HG02763 (cell line): ENCODE data around the gene ARHGAP1.
"Not testable (repeated sequence)": the region's sequence is repeated elsewhere in the genome, so short reads cannot be mapped to it uniquely, and the experiment has no call there.

ENCODE experiments used
- ATAC-seq: cut with Tn5 transposase; IDR thresholded peaks from one replicate; pipeline ENCODE4 v1.9.1; 2021; ENCODE audit warnings: mild to moderate bottlenecking, moderate library complexity; ENCODE audit not compliant: unreplicated experiment

Gene ARHGAP1

GRCh38 chr11:46724088-46724487 lies 23.7 kb upstream of the ARHGAP1 start:
- no peak for ATAC-seq

GRCh38 chr11:46723359-46723680 lies 22.9 kb upstream of the ARHGAP1 start:
- no peak for ATAC-seq

- no peak for ATAC-seq
These were observed 22.3 kb upstream of the ARHGAP1 start for GRCh38 chr11:46722566-46723358.

DNA sequence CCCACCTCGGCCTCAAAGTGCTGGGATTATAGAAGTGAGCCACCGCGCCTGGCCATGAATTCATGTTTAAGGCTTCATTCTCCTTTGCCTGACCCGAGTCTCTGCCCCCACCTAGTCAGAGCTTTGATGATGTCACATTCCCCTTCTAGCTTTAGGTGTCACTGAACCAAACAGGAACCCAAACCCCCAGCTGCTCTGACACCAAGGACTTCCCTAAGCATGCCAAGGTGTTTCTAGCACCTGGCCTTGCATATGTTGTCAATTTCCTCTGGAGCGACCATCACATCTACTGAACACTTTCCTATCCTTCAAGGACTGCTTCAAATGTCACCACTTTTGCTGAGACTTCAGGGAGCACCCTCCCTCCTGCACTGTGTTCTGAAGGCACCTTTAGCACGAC lies 20.9 kb upstream of the ARHGAP1 start:
- ATAC-seq: no peak

DNA sequence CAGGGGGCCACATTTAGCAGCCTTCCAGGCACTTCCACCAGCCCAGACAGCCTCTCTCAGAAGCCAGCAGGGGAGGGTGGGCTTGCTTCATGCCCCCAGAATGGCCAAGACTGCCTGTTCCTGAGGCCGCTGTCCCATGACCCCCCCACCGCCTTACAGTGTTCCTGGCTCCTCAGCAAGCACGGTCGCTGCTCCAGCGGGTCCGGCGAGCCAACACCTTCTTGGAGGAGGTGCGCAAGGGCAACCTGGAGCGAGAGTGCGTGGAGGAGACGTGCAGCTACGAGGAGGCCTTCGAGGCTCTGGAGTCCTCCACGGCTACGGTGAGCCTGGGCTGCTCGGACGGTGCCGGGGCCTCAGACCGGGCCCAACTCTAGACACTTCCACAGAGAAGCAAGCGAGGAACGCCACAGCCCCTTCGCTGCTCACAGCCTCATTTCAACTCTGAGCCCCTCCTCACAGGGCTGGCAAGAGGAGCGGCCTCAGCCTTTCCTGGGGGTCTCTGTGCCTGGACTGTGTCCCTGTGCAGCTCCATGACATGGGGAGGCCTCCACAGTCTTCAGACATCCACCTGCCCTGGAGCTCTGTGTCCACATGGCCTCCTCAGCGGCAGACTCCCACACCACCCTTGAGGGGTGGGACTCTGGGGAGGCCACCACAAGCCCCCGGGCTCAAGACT lies 19.3 kb upstream of the ARHGAP1 start:
- no peak for ATAC-seq

DNA sequence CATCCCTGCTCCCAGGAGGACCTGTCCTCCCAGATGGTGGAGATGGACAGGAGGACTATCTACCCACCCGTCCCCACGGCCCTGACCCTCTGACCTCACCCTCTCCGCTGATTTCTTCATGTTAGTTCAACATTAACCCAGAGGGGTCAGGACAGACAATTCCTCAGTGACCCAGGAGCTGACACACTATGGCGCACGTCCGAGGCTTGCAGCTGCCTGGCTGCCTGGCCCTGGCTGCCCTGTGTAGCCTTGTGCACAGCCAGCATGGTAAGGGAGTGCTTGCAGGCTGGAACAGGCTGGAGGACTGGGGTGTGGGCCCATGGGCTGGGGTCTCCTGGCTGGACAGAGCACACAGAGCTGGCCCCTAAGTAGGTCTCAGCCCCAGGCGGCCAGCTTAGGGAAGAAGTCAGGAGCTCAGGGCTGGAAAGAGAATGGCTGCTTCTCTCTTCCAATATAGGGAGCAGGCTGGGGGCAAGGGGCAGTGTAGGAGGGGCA lies 18.7 kb upstream of the ARHGAP1 start, which contains the start of gene F2:
Gene F2, plus strand, starts transcription at position 166 of the 495 bp plus-strand sequence. Its CDS starts 23 bp downstream, at position 189.
- no peak for ATAC-seq

DNA sequence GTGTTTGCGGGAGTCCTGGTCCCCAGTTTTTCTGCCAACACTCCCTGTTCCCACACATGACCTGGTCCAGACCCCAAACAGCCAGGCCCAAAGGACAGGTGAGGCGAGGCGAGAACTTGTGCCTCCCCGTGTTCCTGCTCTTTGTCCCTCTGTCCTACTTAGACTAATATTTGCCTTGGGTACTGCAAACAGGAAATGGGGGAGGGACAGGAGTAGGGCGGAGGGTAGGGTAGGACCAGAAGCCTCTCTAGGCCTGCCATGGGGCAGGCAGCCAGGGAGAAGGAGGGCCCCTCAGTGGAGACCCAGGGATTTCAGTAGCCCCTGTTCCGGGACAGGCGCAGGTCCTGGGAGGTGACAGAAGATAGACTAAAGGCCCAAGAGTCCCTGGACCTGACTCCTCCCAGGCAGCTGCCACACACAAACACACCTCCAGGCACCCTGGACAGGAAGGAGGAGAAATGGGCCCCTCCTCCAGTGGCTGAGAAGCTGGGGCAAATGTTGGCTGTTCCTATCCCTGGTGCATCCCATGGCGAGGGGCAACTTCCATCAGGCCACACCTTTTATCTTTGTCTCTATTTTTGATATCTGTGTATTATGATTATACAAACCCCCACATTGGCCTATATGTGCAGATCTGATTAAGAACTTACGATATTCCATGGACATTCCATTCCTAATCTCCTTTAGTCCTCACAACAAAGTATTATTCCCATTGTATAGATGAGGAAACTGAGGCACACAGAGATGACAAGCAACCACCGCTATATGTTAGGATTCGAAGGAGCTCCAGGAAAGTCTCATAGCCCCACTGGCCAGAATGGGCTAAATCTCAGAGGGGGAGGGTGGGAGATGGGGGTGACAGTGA lies 18.0 kb upstream of the ARHGAP1 start:
- ATAC-seq: no peak

DNA sequence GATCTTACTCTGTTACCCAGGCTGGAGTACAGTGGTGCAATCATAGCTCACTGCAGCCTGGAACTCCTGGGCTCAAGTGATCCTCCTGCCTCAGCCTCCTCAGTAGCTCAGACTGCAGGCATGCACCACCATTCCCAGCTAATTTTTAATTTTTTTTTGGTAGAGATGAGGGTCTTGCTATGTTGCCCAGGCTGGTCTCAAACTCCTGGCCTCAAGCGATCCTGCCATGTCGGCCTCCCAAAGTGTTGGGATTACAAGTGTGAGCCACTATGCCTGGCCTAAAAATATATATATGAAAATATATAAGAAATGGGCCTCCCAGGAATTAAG lies 17.4 kb upstream of the ARHGAP1 start:
- not testable (repeated sequence) for ATAC-seq

GRCh38 chr11:46712874-46713576 lies 12.6 kb upstream of the ARHGAP1 start:
- ATAC-seq: no peak

DNA sequence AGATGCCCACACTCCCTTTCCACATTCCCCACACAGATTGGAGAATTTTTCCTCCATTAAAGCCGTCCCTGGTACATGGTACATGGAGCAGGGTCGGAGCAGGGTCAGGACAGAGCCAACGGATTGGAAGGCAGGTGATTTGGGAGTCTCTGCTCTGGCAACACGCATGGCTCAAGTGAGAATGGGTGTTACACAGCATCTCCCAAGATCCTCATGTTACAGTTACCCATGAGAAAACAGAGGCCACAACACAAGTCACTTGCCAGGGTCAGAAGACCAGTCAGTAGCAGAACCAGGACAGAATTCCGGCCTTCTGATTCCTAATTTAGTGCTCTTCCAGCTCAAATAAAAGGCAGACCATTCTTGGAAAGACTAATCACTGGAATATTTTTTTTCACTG lies 10.9 kb upstream of the ARHGAP1 start:
- ATAC-seq: no peak

DNA sequence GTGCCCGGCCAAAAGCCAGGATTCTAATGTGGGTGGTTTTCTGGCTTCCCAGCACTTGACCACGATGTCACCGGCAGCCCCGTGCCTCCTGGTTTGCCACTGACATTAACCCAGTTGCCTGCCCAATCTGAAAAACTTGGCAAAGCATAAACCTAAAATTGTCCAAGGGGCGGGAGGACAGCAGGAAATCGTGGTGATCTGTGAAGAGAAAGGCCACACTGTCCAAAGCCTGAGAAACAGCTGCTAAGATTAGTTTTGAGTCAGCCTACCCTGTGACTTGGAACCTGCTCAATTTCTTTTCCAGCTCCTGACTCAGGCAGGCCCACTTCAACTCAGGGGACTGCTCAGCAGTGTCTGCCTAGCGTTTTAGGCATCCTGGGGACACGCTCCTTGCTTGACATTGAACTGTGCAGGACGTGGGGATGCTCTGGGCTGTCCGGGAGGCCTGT lies 10.4 kb upstream of the ARHGAP1 start:
- ATAC-seq: no peak

GRCh38 chr11:46709351-46709750 lies 8.9 kb upstream of the ARHGAP1 start:
- ATAC-seq: not testable (repeated sequence)

GRCh38 chr11:46706886-46707285 lies 6.5 kb upstream of the ARHGAP1 start:
- ATAC-seq: no peak

- no peak for ATAC-seq
These were observed 4.8 kb upstream of the ARHGAP1 start for GRCh38 chr11:46705070-46705688.

DNA sequence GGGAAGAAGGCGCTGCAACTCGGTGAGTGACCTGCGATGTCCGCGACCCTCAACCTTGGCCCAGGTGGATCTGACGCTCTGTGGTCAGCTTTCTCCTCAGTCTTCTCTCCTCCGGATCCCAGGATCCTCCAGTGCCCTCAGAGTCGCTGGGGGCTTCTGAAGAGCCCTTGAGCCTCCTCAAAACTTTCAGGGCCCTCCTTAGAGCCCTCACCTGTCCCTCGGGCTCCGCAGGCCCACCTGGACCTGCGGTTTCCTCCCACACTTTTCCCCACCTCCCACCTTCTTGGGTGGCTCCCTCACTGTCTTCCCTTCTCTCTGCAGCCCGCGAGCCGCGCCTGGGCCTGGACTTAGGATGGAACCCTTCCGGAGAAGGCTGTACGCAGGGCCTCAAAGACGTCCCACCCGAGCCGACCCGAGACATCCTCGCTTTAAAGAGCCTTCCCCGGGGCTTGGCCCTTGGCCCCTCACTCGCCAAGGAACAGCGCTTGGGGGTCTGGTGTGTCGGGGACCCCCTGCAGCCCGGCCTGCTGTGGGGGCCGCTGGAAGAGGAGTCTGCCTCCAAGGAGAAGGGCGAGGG lies 747 bp upstream of the ARHGAP1 start:
- ATAC-seq: no peak

DNA sequence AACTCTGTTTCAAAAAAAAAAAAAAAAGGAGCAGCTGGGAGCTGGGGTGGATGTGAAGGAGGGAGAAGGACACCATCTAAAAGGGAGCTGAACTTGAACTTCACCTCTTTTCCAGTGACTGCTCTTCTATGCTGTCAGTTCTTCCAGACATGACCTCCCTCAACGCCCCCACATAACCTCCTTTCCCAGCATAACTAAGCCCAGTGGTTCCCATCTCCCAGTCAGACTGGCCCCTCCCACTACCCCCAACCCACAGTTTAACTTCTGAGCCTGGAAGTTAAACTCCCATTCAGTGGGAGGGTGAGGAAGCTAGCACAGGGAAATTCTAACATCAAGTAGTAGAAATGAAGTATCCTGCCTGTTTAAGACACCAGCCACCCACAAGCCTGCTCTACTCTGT lies 1.8 kb downstream of the ARHGAP1 start:
- ATAC-seq: no peak

GRCh38 chr11:46697723-46698122 lies 2.7 kb downstream of the ARHGAP1 start:
- no peak for ATAC-seq

DNA sequence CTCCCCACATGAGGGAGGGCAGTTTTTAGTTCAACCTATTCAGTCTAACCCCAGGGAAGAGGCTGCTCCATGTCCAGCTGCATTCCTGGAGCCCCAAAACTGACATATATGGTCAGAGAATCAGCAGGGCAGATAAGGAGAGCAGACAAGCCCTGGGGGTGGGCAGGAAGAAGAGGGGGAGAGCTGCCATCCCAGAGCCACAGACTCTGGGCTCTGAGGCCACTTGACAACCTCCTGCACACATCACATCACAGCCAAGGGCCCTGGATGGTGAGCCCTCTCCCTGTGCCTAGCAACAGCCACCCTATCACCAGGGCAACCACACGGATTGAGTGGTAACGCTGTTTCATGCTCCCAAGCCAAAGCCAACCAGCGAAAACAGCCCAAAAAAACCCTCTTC lies 3.1 kb downstream of the ARHGAP1 start:
- ATAC-seq: no peak

DNA sequence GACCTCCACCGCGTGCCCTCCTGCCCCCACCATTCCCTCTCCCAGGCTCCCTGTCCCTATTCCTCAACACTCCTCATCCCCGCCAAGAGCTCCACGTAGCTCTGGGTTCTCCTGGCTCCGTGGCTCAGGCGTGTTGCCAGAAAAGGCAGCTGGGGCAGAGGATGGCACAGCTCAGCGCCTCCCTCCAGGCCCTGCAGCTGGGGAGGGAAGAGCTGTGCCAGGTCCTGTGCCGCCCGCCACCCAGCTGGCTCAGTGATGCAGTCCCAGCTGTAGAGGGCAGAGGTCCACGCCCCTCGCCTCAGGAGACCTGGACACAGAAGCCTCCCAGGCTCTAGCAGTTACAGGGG lies 4.2 kb downstream of the ARHGAP1 start:
- no peak for ATAC-seq
